ENCODE results near the gene DNLZ.
A peak's percentile ranks its signal among the peaks of the same experiment; 100 is the strongest.

DNLZ gene

DNA sequence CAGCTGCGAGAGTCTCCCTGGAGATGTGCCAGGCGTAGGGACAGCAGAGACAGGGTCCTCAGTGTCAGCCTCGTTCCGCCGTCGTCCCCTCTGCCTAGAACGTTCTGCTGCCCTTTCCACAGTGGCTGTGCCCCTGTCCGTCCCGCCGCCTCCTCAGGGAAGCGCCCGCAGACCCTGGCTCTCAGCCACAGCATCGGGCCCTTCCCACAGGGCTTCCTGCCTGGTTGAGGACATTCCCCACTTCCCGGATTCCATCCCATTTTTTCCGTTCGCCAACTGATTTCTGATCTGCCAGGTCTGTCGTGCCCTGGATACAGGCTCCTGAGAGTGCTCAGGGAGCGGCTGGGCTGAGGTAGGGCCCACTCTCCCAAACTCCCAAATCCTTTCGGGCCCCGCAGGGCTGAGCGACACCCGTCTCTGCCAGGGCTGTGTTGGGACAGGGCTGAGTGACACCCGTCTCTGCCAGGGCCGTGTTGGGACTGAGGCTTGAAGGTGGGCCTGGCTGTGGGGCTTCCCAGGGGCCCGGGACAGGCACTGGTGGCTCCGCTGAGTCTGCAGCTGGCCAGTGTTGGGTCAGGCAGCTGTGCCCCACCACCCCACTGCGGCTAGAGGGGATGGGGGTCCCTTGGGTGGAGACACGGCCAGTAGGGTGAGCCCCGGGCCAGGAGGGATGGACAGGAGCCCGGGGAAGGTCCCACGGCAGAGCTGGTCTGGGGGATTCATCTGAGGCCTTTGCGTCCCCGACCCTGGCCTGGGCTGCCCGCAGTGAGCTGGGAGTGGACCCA lies 15.9 kb downstream of the DNLZ start:
- Histone ChIP-seq H3K27me3 (ENCODE audit: insufficient read depth, low read length) (no peaks in the 10 kb centered on the region), H3K27ac (ENCODE audit: low read depth, low read length) (no peak overlapping the region), H3K4me3 (ENCODE audit: low read length) (no peak overlapping the region), H3K36me3 (ENCODE audit: insufficient read depth, low read length) (no peaks in the 10 kb centered on the region), H3K9ac (ENCODE audit: low read depth, low read length) (no peak overlapping the region), H3K9me3 (ENCODE audit: insufficient read depth, low read depth, low read length) (no peaks in the 10 kb centered on the region), H3K4me1 (ENCODE audit: insufficient read depth, low read length) (peaks cover 12% of the 10 kb centered on the region; the same call in 1 of the 2 replicates)
- 90% methylated on average over 34 of the region's 34 CpGs for WGBS

DNA sequence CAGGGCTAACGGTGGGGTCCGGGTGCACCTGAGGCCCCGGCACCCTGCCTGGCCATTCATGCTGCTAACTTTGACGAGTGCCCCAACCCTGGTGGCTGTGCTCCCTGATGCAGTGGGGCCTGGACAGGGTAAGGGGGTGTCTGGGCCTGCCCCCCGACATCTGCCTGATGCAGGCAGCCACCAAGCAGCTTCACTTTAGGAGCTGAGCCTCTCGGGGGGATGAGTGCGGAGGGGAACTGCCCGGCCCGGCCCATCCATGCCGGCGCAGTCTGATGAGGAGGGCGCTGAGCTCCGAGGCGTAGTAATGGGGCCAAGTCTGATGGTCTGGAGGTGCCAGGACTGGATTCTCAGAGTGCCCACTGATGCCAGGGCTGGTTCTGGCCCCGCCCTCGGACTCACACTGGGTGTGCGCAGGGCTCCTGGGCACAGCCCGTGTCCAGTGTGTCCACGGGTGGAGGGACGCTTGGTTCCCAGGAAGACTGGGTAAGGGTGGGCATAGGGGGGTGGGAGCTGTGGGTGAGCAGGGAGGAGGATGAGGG lies 16.5 kb downstream of the DNLZ start:
- H3K27ac ChIP-seq (ENCODE audit: low read depth, low read length): no peak overlapping the region
- no peaks in the 10 kb centered on the region for H3K36me3 ChIP-seq (ENCODE audit: insufficient read depth, low read length)
- H3K4me3 ChIP-seq (ENCODE audit: low read length): no peak overlapping the region
- H3K27me3 ChIP-seq (ENCODE audit: insufficient read depth, low read length): no peaks in the 10 kb centered on the region
- H3K9ac ChIP-seq (ENCODE audit: low read depth, low read length): no peak overlapping the region
- H3K4me1 ChIP-seq (ENCODE audit: insufficient read depth, low read length): peaks cover 15% of the 10 kb centered on the region; the same call in 1 of the 2 replicates
- 87% methylated on average over 20 of the region's 20 CpGs for WGBS
- no peaks in the 10 kb centered on the region for H3K9me3 ChIP-seq (ENCODE audit: insufficient read depth, low read depth, low read length)

DNA sequence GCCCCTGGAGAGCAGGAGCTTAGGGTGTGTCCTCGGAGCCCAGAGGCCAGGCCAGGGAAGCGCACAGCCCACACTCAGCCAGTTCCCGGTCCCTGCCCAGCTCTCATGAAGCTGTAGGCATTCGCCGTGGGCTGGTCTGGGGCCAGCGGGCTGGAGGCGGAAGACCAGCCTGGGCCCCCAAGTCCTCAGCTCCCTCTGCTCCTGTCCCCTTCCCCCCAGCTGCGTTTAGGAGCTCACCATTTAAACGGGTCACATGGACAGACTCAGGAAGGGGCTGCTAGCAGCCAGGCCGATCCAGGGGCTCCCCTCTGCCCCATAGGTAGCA lies 17.4 kb downstream of the DNLZ start:
- H3K27me3 ChIP-seq (ENCODE audit: insufficient read depth, low read length): no peaks in the 10 kb centered on the region
- H3K27ac ChIP-seq (ENCODE audit: low read depth, low read length): peak overlapping the region; percentile 63; the same call in 1 of the 2 replicates
- H3K9ac ChIP-seq (ENCODE audit: low read depth, low read length): peak overlapping the region; percentile 24; the same call in 1 of the 2 replicates
- H3K4me1 ChIP-seq (ENCODE audit: insufficient read depth, low read length): peaks cover 16% of the 10 kb centered on the region; the same call in 1 of the 2 replicates
- 83% methylated on average over 10 of the region's 10 CpGs for WGBS
- H3K4me3 ChIP-seq (ENCODE audit: low read length): no peak overlapping the region
- H3K9me3 ChIP-seq (ENCODE audit: insufficient read depth, low read depth, low read length): no peaks in the 10 kb centered on the region
- H3K36me3 ChIP-seq (ENCODE audit: insufficient read depth, low read length): no peaks in the 10 kb centered on the region

GRCh38 chr9:136345281-136346156 lies 18.0 kb downstream of the DNLZ start:
- Histone ChIP-seq H3K36me3 (ENCODE audit: insufficient read depth, low read length) (no peaks in the 10 kb centered on the region), H3K4me3 (ENCODE audit: low read length) (no peak overlapping the region), H3K4me1 (ENCODE audit: insufficient read depth, low read length) (peaks cover 16% of the 10 kb centered on the region; the same call in 1 of the 2 replicates), H3K9me3 (ENCODE audit: insufficient read depth, low read depth, low read length) (no peaks in the 10 kb centered on the region), H3K27me3 (ENCODE audit: insufficient read depth, low read length) (no peaks in the 10 kb centered on the region), H3K9ac (ENCODE audit: low read depth, low read length) (0 out of 2 replicates have a peak overlapping the region, but pooled peaks have one; percentile 24), H3K27ac (ENCODE audit: low read depth, low read length) (peak overlapping the region; percentile 63; the same call in 1 of the 2 replicates)
- 75% methylated on average over 43 of the region's 43 CpGs for WGBS

GRCh38 chr9:136344544-136345280 lies 18.8 kb downstream of the DNLZ start:
- Histone ChIP-seq H3K4me3 (ENCODE audit: low read length) (no peak overlapping the region), H3K4me1 (ENCODE audit: insufficient read depth, low read length) (peaks cover 16% of the 10 kb centered on the region; the same call in 1 of the 2 replicates), H3K27ac (ENCODE audit: low read depth, low read length) (no peak overlapping the region), H3K36me3 (ENCODE audit: insufficient read depth, low read length) (no peaks in the 10 kb centered on the region), H3K9me3 (ENCODE audit: insufficient read depth, low read depth, low read length) (no peaks in the 10 kb centered on the region), H3K27me3 (ENCODE audit: insufficient read depth, low read length) (no peaks in the 10 kb centered on the region), H3K9ac (ENCODE audit: low read depth, low read length) (no peak overlapping the region)
- 85% methylated on average over 21 of the region's 21 CpGs for WGBS

GRCh38 chr9:136343884-136344269 lies 19.7 kb downstream of the DNLZ start:
- 0 out of 2 replicates have a peak overlapping the region, but pooled peaks have one; percentile 65 for H3K9ac ChIP-seq (ENCODE audit: low read depth, low read length)
- no peak overlapping the region for H3K4me3 ChIP-seq (ENCODE audit: low read length)
- WGBS: 97% methylated on average over 24 of the region's 24 CpGs
- no peaks in the 10 kb centered on the region for H3K27me3 ChIP-seq (ENCODE audit: insufficient read depth, low read length)
- no peak overlapping the region for H3K27ac ChIP-seq (ENCODE audit: low read depth, low read length)
- H3K36me3 ChIP-seq (ENCODE audit: insufficient read depth, low read length): no peaks in the 10 kb centered on the region
- H3K4me1 ChIP-seq (ENCODE audit: insufficient read depth, low read length): peaks cover 16% of the 10 kb centered on the region; the same call in 1 of the 2 replicates
- no peaks in the 10 kb centered on the region for H3K9me3 ChIP-seq (ENCODE audit: insufficient read depth, low read depth, low read length)

- peaks cover 16% of the 10 kb centered on the region; the same call in 1 of the 2 replicates for H3K4me1 ChIP-seq (ENCODE audit: insufficient read depth, low read length)
- H3K27me3 ChIP-seq (ENCODE audit: insufficient read depth, low read length): no peaks in the 10 kb centered on the region
- H3K36me3 ChIP-seq (ENCODE audit: insufficient read depth, low read length): no peaks in the 10 kb centered on the region
- H3K27ac ChIP-seq (ENCODE audit: low read depth, low read length): peak overlapping the region; percentile 64
- WGBS: 74% methylated on average over 23 of the region's 23 CpGs
- H3K9me3 ChIP-seq (ENCODE audit: insufficient read depth, low read depth, low read length): no peaks in the 10 kb centered on the region
- peak overlapping the region; percentile 51; the same call in 1 of the 2 replicates for H3K4me3 ChIP-seq (ENCODE audit: low read length)
- peak overlapping the region; percentile 65 for H3K9ac ChIP-seq (ENCODE audit: low read depth, low read length)
Observed at GRCh38 chr9:136343121-136343883, 20.2 kb downstream of the DNLZ start.

DNA sequence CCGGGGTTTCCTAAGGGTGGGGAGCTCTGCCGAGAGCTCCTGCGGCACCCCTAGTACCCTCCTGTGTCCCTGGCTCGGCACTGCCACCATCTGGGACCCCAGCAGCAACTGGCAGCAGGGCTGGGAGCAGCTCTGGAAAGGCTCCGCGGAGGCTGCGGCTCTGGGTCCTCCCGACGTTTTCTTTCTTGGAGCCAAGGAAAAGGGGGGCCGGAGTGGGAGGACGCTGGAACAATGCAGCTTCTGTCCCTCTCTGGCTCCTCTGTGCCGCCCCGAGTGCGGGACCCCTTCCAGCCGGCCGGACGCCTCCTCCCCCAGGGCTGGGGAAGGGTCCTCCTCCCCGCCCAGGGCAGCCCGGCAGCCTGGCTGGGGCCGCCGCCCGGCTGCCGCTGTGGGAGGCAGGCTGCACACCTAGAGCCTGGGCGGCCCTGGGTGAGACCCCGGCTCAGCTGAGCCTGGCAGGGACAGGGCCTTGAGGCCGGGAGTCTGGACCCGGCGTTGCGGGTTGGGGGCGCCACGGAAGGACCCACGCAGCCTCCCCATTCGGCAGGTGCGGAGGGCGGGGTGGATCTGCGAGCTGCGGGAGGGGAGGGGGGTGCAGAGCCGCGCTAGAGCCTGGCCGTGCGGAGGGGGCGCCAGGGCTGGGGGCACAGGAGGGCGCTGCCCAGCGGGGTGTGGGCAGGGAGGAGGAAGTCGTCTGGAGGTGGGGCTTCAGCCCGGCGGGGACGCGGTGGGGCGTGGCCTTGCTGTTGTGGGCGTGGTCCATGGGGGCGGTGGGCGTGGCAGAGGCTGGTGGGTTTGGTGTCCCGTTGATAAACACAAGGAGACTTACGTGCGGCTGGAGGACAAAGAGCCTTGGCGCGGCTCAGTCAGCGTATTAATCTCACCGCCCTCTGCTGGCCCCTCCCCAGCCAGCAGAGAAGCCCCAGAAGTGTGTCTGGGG lies 21.1 kb downstream of the DNLZ start:
- peak overlapping the region; percentile 65 for H3K9ac ChIP-seq (ENCODE audit: low read depth, low read length)
- H3K36me3 ChIP-seq (ENCODE audit: insufficient read depth, low read length): no peaks in the 10 kb centered on the region
- peak overlapping the region; percentile 64 for H3K27ac ChIP-seq (ENCODE audit: low read depth, low read length)
- no peaks in the 10 kb centered on the region for H3K9me3 ChIP-seq (ENCODE audit: insufficient read depth, low read depth, low read length)
- peak overlapping the region; percentile 51 for H3K4me3 ChIP-seq (ENCODE audit: low read length)
- no peaks in the 10 kb centered on the region for H3K27me3 ChIP-seq (ENCODE audit: insufficient read depth, low read length)
- 9% methylated on average over 60 of the region's 60 CpGs for WGBS
- H3K4me1 ChIP-seq (ENCODE audit: insufficient read depth, low read length): peaks cover 16% of the 10 kb centered on the region; the same call in 1 of the 2 replicates

GRCh38 chr9:136341769-136342168 lies 21.8 kb downstream of the DNLZ start:
- H3K9me3 ChIP-seq (ENCODE audit: insufficient read depth, low read depth, low read length): no peaks in the 10 kb centered on the region
- no peak overlapping the region for H3K27ac ChIP-seq (ENCODE audit: low read depth, low read length)
- no peaks in the 10 kb centered on the region for H3K27me3 ChIP-seq (ENCODE audit: insufficient read depth, low read length)
- no peak overlapping the region for H3K4me3 ChIP-seq (ENCODE audit: low read length)
- WGBS: 92% methylated on average over 9 of the region's 10 CpGs
- no peaks in the 10 kb centered on the region for H3K36me3 ChIP-seq (ENCODE audit: insufficient read depth, low read length)
- H3K9ac ChIP-seq (ENCODE audit: low read depth, low read length): peak overlapping the region; percentile 48; the same call in 1 of the 2 replicates
- H3K4me1 ChIP-seq (ENCODE audit: insufficient read depth, low read length): peaks cover 16% of the 10 kb centered on the region; the same call in 1 of the 2 replicates

Data from HUES64 (cell line).